GM18909 (cell line): ENCODE measurements around the gene RSPRY1.
"Not testable (repeated sequence)": the region's sequence is repeated elsewhere in the genome, so short reads cannot be mapped to it uniquely, and the experiment has no call there.

Experiments
- ATAC-seq: cut with Tn5 transposase; IDR thresholded peaks from one replicate; pipeline ENCODE4 v1.9.1; 2021; ENCODE audit warnings: mild to moderate bottlenecking; ENCODE audit not compliant: unreplicated experiment, poor library complexity

The RSPRY1 gene

DNA sequence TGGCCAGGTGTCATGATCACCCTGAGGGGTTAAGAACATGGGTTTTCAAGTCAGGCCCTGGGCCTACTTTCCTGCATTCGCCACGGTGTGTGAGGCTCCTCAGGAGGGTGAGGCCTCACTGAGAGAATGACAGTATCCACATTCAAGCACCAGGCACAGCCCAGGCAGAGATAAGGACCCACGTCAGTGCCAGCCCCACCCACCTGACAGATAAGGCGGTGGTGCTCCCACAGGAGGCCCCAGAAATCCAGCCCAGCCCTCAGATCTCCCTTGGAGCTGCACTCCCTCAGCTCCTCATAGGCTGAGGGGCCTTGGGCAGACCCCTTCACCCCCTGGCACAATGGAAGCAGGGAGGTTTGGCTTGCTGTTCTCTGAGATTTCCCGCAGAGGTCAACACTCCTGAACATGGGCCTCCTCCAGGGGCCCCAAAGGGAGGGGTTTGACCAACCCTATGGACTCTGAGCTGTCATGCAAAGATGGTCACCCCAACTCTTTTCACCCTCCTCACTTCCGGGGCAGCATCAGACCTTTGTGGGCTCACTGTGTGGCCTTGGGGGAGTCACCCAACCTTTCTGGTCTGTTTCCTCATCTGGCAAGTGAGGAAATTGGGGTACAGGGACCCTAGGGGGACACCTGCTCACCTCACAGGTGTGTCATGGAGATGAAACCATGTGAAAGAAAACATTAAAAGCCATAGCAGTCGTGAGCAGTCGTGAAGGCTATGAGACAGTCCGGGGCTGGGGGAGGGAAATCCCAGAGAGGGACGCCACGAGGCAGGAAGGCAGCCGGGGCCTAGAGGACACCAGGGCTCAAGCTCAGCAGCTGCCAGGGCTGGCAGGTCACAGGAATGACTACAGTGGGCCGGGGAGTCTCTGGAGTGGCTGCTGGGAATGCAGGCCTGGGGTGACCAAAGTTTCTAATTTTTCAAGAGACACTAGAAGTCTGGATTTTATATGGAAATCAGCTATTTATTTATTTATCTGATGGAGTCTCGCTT lies 83.0 kb downstream of the RSPRY1 start:
- no peak for ATAC-seq

GRCh38 chr16:57270221-57271062 lies 84.3 kb downstream of the RSPRY1 start:
- no peak for ATAC-seq

- ATAC-seq: no peak
These were observed 84.9 kb downstream of the RSPRY1 start for GRCh38 chr16:57271063-57271345.

DNA sequence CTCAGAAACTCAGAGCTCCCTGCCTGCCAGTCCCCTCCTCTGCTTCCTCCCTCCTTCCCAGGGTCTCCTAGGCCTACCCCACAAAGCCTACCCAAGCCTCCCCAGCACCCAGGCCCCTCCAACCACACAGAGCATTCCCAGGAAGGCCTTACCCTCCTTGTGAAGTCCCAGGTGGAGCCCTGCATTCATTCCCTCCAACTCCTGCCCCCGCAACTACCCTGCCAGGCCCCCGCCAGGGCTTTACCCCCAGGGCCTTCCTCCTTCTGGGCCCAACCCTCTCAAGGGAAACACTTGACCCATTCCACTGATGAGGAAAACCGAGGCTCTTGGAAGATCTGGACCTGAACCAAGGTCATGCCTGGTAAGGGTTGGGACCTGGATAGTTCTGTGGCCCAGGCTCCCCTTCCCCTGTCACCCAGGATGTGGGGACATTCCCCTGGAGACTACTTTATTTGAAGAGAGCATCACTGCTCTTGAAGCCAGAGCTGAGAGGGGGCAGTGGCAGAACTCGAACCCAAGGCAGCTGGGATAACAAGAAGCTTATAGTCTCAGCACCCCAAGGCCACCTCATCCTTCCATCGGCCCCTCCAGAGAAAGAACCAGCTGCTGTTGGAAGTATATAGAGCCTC lies 85.9 kb downstream of the RSPRY1 start:
- no peak for ATAC-seq

- ATAC-seq: no peak
These were observed 87.2 kb downstream of the RSPRY1 start for GRCh38 chr16:57273359-57273758.

DNA sequence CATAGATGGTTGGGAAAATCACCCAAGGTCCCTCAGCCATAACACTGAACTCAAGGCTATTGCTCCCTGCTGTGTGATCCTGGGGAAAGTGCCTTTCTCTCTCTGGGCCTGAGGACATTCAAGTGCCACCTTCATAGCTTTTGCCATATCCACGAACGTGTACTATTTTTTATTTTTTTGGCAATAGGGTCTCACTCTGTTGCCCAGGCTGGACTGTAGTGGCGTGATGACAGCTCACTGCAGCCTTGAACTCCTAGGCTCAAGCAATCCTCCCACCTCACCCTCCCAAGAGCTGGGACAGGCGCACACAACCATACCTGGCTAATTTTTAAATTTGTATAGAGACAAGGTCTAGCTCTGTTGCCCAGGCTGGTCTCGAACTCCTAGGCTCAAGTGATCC lies 87.7 kb downstream of the RSPRY1 start:
- no peak for ATAC-seq

DNA sequence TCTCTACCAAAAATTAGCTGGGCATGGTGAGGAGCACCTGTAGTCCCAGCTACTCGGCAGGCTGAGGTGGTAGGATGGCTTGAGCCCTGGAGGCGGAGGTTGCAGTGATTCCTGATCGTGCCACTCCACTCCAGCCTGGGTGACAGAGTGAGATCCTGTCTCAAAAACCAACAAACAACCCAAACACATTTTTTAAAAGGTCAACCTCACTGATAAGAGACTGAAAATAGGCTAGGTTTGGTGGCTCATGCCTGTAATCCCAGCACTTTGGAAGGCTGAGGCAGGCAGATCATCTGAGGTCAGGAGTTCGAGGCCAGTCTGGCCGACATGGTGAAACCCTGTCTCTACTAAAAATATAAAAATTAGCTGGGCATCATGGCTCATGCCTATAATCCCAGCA lies 89.8 kb downstream of the RSPRY1 start:
- ATAC-seq: not testable (repeated sequence)

DNA sequence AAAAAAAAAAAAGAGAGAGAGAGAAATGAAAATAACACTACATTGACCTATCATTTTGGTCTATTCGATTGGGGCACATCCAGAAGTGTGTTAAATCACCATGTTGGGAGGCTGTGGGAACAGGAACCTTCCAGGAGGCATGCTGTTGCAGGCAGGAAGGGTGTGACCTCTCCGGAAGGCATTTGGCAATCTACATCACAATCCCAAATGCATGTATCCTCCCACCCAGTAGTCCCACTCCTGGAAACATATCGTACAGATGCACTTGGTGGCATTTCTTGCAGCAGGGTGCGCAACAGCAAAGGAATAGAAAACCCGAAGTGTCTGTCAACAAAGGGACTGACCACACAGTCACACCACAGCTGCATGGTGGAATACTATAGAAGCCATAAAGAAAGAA lies 90.5 kb downstream of the RSPRY1 start:
- ATAC-seq: no peak

DNA sequence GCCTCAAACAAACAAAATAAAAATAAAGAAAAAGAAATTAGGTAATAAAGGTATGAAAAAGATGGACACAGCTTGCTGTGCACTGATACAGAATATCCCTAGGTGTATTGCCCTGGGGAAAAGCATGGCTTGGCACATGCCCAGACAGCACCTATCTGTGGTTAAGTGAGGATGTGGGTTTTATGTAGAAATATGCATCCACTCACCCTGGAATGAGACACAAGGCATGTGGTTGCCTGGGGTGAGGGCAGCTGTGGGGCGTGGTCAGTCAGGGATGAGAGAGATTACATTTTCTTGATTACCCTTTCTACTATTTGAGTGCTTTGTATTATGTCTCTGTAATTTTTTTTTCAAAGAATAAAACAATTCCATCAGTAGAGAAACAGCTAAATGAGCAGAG lies 91.5 kb downstream of the RSPRY1 start:
- ATAC-seq: no peak

GRCh38 chr16:57278494-57278893 lies 92.4 kb downstream of the RSPRY1 start:
- ATAC-seq: no peak

DNA sequence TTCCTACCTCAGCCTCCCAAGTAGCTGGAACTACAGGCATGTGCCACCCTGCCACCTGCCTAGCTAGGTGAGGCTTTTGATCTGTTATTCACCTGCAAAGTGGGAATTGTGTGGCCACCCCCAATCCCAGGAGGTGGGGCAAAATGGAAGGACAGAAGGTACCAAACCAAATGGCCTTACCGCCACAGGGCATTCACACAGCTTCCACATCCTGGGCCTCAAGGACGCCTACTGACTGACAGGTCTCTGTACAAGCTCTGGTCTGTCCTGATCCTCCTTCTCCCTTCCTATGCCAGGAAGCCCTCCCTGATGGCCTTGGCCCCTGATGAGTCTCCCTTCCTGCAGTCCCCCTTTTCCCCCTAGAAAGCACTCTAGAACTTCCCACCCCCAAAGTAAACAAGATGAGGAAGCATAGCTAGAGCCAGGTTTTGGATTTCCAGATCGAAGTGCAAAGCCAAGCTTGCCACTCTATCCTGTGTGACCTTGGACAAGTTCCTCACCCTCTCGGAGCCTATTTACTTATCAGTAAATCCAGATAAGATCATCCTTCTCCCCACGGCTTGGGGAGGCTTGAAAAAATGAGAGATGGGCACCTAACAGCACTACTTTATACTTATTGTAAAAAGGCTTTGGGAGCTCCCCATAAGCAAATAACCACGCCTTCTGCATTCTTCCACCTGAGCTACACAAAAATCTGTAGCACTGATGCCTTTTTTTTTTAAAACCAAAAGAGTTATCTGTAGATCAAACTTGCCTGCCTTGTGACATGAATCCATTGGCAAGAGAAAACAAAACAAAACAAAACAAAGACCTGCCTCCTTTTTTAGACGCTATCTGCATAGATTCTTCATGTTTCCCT lies 93.9 kb downstream of the RSPRY1 start:
- ATAC-seq: no peak

GRCh38 chr16:57281791-57282190 lies 95.7 kb downstream of the RSPRY1 start:
- ATAC-seq: no peak

GRCh38 chr16:57282510-57283213 lies 96.5 kb downstream of the RSPRY1 start:
- no peak for ATAC-seq

DNA sequence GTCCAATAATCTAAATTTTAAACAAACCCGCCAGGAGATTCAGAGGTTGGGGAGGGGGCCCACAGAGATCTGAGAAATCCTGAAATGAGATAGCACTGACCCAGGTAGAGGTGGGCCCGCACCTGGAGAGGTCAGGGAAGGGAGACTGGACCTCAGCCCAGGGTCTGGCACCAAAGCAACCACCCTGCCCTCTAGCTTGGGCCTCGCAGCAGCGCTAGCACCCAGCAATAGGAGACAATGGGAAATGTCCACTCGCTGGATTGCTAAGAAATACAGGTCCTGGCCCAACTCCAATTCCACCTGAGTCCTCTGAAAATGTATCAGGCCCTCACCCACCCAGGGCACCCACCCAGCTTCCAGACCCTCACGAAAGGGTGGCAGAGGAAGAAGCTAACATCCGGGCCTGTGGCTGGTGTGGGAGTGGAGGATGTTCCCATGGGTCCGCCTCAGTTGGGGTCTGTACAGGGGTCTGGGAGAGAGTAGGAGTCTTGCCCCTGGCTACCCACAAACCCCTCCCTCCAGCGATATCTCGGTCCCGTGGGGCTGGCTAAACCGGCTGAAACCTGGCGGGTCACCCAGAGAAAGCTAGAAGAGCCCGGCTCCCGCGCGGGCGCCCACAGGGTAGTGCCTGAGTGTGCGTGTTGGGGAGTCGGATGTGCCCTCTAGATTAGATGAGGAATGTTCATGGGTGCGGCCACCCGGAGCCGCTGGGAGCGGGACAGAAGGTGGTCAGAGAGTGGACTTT lies 97.3 kb downstream of the RSPRY1 start:
- no peak for ATAC-seq

- ATAC-seq: no peak
These were observed 97.8 kb downstream of the RSPRY1 start for GRCh38 chr16:57283959-57284208.

GRCh38 chr16:57284209-57284951 lies 98.3 kb downstream of the RSPRY1 start, which contains the start of gene PLLP:
TSS of gene PLLP (minus strand) at chr16:57284672. CDS start at chr16:57284540, 132 bp downstream.
- no peak for ATAC-seq

GRCh38 chr16:57284952-57285363 lies 98.8 kb downstream of the RSPRY1 start:
- no peak for ATAC-seq

- no peak for ATAC-seq
These were observed 99.2 kb downstream of the RSPRY1 start for GRCh38 chr16:57285379-57285778.
